ENCODE results near the gene ALK.
A peak's percentile ranks its signal among the peaks of the same experiment; 100 is the strongest.

The ALK gene

GRCh38 chr2:29162204-29162928 is 759.0 kb downstream of the ALK start:
- Histone ChIP-seq H4K20me1 (ENCODE audit: insufficient read depth, low read length) (no peaks in the 10 kb centered on the region), H3K79me2 (ENCODE audit: low read length) (no peaks in the 10 kb centered on the region), H3K4me2 (ENCODE audit: low read depth, low read length) (peak overlapping the region; percentile 36; the same call in 1 of the 2 replicates), H3K27ac (ENCODE audit: low read length) (no peak overlapping the region), H3K4me1 (ENCODE audit: low read length) (peaks cover 22% of the 10 kb centered on the region), H3K36me3 (replicated peaks; ENCODE audit: insufficient read depth, low read length) (no peaks in the 10 kb centered on the region), H2AFZ (ENCODE audit: low read length) (no peak overlapping the region), H3K9me2 (replicated peaks; ENCODE audit: insufficient read depth, low read length) (no peaks in the 10 kb centered on the region), H3K9ac (ENCODE audit: low read length) (no peak overlapping the region), H3K4me3 (ENCODE audit: low read length) (no peak overlapping the region), H3K9me3 (replicated peaks; ENCODE audit: insufficient read depth, low read length) (no peaks in the 10 kb centered on the region), H3F3A (ENCODE audit: insufficient read depth, low read length) (no peaks in the 10 kb centered on the region), H3K27me3 (replicated peaks; ENCODE audit: insufficient read depth, low read length) (no peaks in the 10 kb centered on the region)
- TF ChIP-seq CTCF (IDR thresholded peaks at IDR 0.05; ENCODE audit: low read length): no peak
- DNase-seq: no peak

GRCh38 chr2:29160184-29160583 is 761.2 kb downstream of the ALK start:
- peaks cover 22% of the 10 kb centered on the region for H3K4me1 ChIP-seq (ENCODE audit: low read length)
- H3K4me3 ChIP-seq (ENCODE audit: low read length): no peak overlapping the region
- no peaks in the 10 kb centered on the region for H4K20me1 ChIP-seq (ENCODE audit: insufficient read depth, low read length)
- no peaks in the 10 kb centered on the region for H3K27me3 ChIP-seq (replicated peaks; ENCODE audit: insufficient read depth, low read length)
- H3K27ac ChIP-seq (ENCODE audit: low read length): no peak overlapping the region
- TF ChIP-seq CTCF (IDR thresholded peaks at IDR 0.05; ENCODE audit: low read length): no peak
- TF ChIP-seq EZH2 (optimal IDR thresholded peaks at IDR 0.05; ENCODE audit: low read depth, low read length): no peak
- TF ChIP-seq EZH2phosphoT487 (IDR thresholded peaks at IDR 0.05; ENCODE audit: low read length): no peak
- DNase-seq: no peak
- no peak overlapping the region for H3K9ac ChIP-seq (ENCODE audit: low read length)
- H3K4me2 ChIP-seq (ENCODE audit: low read depth, low read length): no peak overlapping the region
- H3F3A ChIP-seq (ENCODE audit: insufficient read depth, low read length): no peaks in the 10 kb centered on the region
- H3K79me2 ChIP-seq (ENCODE audit: low read length): no peaks in the 10 kb centered on the region
- H2AFZ ChIP-seq (ENCODE audit: low read length): no peak overlapping the region
- H3K36me3 ChIP-seq (replicated peaks; ENCODE audit: insufficient read depth, low read length): no peaks in the 10 kb centered on the region
- no peaks in the 10 kb centered on the region for H3K9me2 ChIP-seq (replicated peaks; ENCODE audit: insufficient read depth, low read length)
- H3K9me3 ChIP-seq (replicated peaks; ENCODE audit: insufficient read depth, low read length): no peaks in the 10 kb centered on the region

GRCh38 chr2:29159125-29159524 is 762.3 kb downstream of the ALK start:
- no peak for DNase-seq
- H3K9me2 ChIP-seq (replicated peaks; ENCODE audit: insufficient read depth, low read length): no peaks in the 10 kb centered on the region
- H3F3A ChIP-seq (ENCODE audit: insufficient read depth, low read length): no peaks in the 10 kb centered on the region
- H3K27me3 ChIP-seq (replicated peaks; ENCODE audit: insufficient read depth, low read length): no peaks in the 10 kb centered on the region
- no peaks in the 10 kb centered on the region for H3K9me3 ChIP-seq (replicated peaks; ENCODE audit: insufficient read depth, low read length)
- no peaks in the 10 kb centered on the region for H3K36me3 ChIP-seq (replicated peaks; ENCODE audit: insufficient read depth, low read length)
- no peak overlapping the region for H3K4me3 ChIP-seq (ENCODE audit: low read length)
- H3K9ac ChIP-seq (ENCODE audit: low read length): no peak overlapping the region
- H3K27ac ChIP-seq (ENCODE audit: low read length): no peak overlapping the region
- no peak overlapping the region for H2AFZ ChIP-seq (ENCODE audit: low read length)
- H3K4me2 ChIP-seq (ENCODE audit: low read depth, low read length): no peak overlapping the region
- H3K79me2 ChIP-seq (ENCODE audit: low read length): no peaks in the 10 kb centered on the region
- TF ChIP-seq EZH2phosphoT487 (IDR thresholded peaks at IDR 0.05; ENCODE audit: low read length): no peak
- TF ChIP-seq EZH2 (optimal IDR thresholded peaks at IDR 0.05; ENCODE audit: low read depth, low read length): no peak
- H3K4me1 ChIP-seq (ENCODE audit: low read length): peaks cover 18% of the 10 kb centered on the region
- H4K20me1 ChIP-seq (ENCODE audit: insufficient read depth, low read length): no peaks in the 10 kb centered on the region

- no peaks in the 10 kb centered on the region for H3K27me3 ChIP-seq (replicated peaks; ENCODE audit: insufficient read depth, low read length)
- no peak for DNase-seq
- no peaks in the 10 kb centered on the region for H3K36me3 ChIP-seq (replicated peaks; ENCODE audit: insufficient read depth, low read length)
- no peak overlapping the region for H3K4me3 ChIP-seq (ENCODE audit: low read length)
- no peak overlapping the region for H3K4me2 ChIP-seq (ENCODE audit: low read depth, low read length)
- no peaks in the 10 kb centered on the region for H4K20me1 ChIP-seq (ENCODE audit: insufficient read depth, low read length)
- H3K9me2 ChIP-seq (replicated peaks; ENCODE audit: insufficient read depth, low read length): no peaks in the 10 kb centered on the region
- no peaks in the 10 kb centered on the region for H3K4me1 ChIP-seq (ENCODE audit: low read length)
- H3K79me2 ChIP-seq (ENCODE audit: low read length): no peaks in the 10 kb centered on the region
- TF ChIP-seq EZH2phosphoT487 (IDR thresholded peaks at IDR 0.05; ENCODE audit: low read length): no peak
- H3K9ac ChIP-seq (ENCODE audit: low read length): no peak overlapping the region
- no peak overlapping the region for H3K27ac ChIP-seq (ENCODE audit: low read length)
- H2AFZ ChIP-seq (ENCODE audit: low read length): no peak overlapping the region
- no peaks in the 10 kb centered on the region for H3F3A ChIP-seq (ENCODE audit: insufficient read depth, low read length)
- H3K9me3 ChIP-seq (replicated peaks; ENCODE audit: insufficient read depth, low read length): no peaks in the 10 kb centered on the region
Observed at GRCh38 chr2:29157131-29157530, 764.3 kb downstream of the ALK start.
